Measurements from ENCODE around the gene AKAP7. TPM values are rescaled to one million over a fixed set of nuclear protein-coding genes. Genes with fewer than 3 reads are reported as not detected.

The AKAP7 gene
- total RNA-seq, 4 donors from 2014 or later: 3.0 to 12.4 (median 3.4) TPM

DNA sequence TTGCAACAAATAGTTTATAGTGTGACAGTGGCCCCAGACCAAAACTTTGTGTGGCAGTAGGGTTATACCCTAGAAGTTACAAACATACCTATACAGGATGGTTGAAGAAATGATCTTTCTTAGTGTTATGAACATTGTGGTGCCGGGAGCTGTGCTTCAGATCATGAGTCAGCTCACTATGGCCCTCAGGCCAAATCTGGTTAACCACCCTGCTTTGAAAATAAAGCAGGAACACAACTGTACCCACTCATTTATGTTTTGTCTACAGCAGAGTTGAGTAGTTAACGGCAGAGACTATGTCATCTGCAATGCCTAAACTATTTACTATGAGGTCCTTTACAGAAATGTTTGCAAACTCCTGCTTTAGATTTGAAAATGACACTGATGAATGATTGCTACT, 24.3 kb downstream of the AKAP7 start:
- H3K4me3 ChIP-seq: no peak overlapping the region
- TF ChIP-seq CTCF (IDR thresholded peaks at IDR 0.05) (no peak), POLR2A (IDR thresholded peaks at IDR 0.05) (no peak), EP300 (IDR thresholded peaks at IDR 0.05) (no peak), POLR2AphosphoS5 (IDR thresholded peaks at IDR 0.05) (no peak)
- no peaks in the 10 kb centered on the region for H3K4me1 ChIP-seq
- no peaks in the 10 kb centered on the region for H3K27me3 ChIP-seq
- WGBS: 62% methylated on average over 2 of the region's 2 CpGs
- H3K36me3 ChIP-seq: no peaks in the 10 kb centered on the region
- DNase-seq (ENCODE audit: low spot score in 2 of 2): no peak
- H3K27ac ChIP-seq: no peak overlapping the region
- no peaks in the 10 kb centered on the region for H3K9me3 ChIP-seq

DNA sequence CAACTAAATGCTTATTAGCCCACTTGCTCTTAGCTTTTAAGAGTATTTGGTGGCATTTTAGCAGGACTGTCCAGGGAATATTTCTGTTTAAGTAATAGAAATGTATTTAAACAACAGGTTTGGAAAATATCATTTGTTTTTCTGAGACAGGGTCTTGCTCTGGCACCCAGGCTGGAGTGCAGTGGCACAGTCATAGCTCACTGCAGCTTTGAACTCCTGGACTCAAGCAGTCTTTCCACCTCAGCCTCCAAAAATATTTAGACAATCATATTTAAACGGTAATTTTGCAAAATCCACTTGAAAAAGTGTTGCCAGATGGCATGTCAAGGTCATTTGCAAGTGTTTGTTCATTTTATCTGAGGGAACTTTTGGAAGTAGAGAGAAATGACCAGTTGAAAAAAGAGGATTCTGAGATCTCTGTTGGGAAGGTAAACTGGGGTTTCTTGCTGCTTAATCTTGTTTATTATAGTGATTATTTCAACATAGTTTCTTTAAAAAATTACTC, 25.0 kb downstream of the AKAP7 start:
- H3K4me1 ChIP-seq: no peaks in the 10 kb centered on the region
- H3K36me3 ChIP-seq: peaks cover under 1% of the 10 kb centered on the region
- TF ChIP-seq POLR2AphosphoS5 (IDR thresholded peaks at IDR 0.05) (no peak), EP300 (IDR thresholded peaks at IDR 0.05) (no peak), CTCF (IDR thresholded peaks at IDR 0.05) (no peak), POLR2A (IDR thresholded peaks at IDR 0.05) (no peak)
- no peaks in the 10 kb centered on the region for H3K27me3 ChIP-seq
- H3K9me3 ChIP-seq: no peaks in the 10 kb centered on the region
- 0% methylated on average over 1 of the region's 1 CpG for WGBS
- no peak for DNase-seq (ENCODE audit: low spot score in 2 of 2)
- no peak overlapping the region for H3K27ac ChIP-seq
- no peak overlapping the region for H3K4me3 ChIP-seq

DNA sequence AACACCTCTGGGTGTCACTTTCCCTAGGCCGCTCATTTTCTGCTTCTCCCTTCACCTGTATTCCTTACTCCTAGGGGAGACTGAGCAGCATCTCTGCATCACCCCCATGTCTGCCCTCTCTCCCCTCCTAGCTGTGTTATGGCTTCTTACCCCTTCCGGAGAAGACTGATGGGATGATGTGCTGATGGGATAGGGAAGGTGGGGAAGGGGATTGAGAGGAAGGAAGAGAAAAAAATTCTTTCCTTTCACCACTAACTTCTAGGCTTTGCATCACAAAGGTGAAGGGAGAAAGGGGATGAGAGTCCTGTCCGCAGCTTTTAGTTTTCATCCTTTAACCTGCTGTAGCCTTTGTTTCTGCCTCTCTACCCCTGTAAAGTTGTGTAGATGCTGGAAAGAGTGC, 26.7 kb downstream of the AKAP7 start:
- no peak for DNase-seq (ENCODE audit: low spot score in 2 of 2)
- H3K4me1 ChIP-seq: no peaks in the 10 kb centered on the region
- no peak overlapping the region for H3K27ac ChIP-seq
- TF ChIP-seq EP300 (IDR thresholded peaks at IDR 0.05) (no peak), POLR2A (IDR thresholded peaks at IDR 0.05) (no peak), POLR2AphosphoS5 (IDR thresholded peaks at IDR 0.05) (no peak), CTCF (IDR thresholded peaks at IDR 0.05) (no peak)
- no peaks in the 10 kb centered on the region for H3K9me3 ChIP-seq
- no peaks in the 10 kb centered on the region for H3K27me3 ChIP-seq
- no peak overlapping the region for H3K4me3 ChIP-seq
- WGBS: 91% methylated on average over 3 of the region's 3 CpGs
- H3K36me3 ChIP-seq: peaks cover 4% of the 10 kb centered on the region

- H3K27me3 ChIP-seq: no peaks in the 10 kb centered on the region
- 96% methylated on average over 1 of the region's 1 CpG for WGBS
- no peak for DNase-seq (ENCODE audit: low spot score in 2 of 2)
- H3K4me3 ChIP-seq: no peak overlapping the region
- peaks cover 4% of the 10 kb centered on the region for H3K36me3 ChIP-seq
- TF ChIP-seq POLR2AphosphoS5 (IDR thresholded peaks at IDR 0.05) (no peak), CTCF (IDR thresholded peaks at IDR 0.05) (no peak), EP300 (IDR thresholded peaks at IDR 0.05) (no peak), POLR2A (IDR thresholded peaks at IDR 0.05) (no peak)
- H3K9me3 ChIP-seq: no peaks in the 10 kb centered on the region
- H3K27ac ChIP-seq: no peak overlapping the region
- no peaks in the 10 kb centered on the region for H3K4me1 ChIP-seq
These were observed 28.6 kb downstream of the AKAP7 start for GRCh38 chr6:131163886-131164285.

GRCh38 chr6:131164506-131164905, 29.2 kb downstream of the AKAP7 start:
- DNase-seq (ENCODE audit: low spot score in 2 of 2): no peak
- 90% methylated on average over 2 of the region's 2 CpGs for WGBS

More at GRCh38 chr6:131164506-131164905, 29.2 kb downstream of the AKAP7 start:
- no peak for TF ChIP-seq POLR2A (IDR thresholded peaks at IDR 0.05)
- TF ChIP-seq POLR2AphosphoS5 (IDR thresholded peaks at IDR 0.05): no peak
- no peak for TF ChIP-seq CTCF (IDR thresholded peaks at IDR 0.05)
- TF ChIP-seq EP300 (IDR thresholded peaks at IDR 0.05): no peak
- H3K4me1 ChIP-seq: no peaks in the 10 kb centered on the region
- no peak overlapping the region for H3K4me3 ChIP-seq
- no peaks in the 10 kb centered on the region for H3K27me3 ChIP-seq
- no peak overlapping the region for H3K27ac ChIP-seq
- peaks cover 4% of the 10 kb centered on the region for H3K36me3 ChIP-seq
- no peaks in the 10 kb centered on the region for H3K9me3 ChIP-seq

Measured in suprapubic skin (tissue), 4 donors.